IPS DF 6.9 (cell line): Measurements from ENCODE around the gene LYPD6B.

Experiments used
- DNase-seq: peaks from one replicate; pipeline ENCODE4 v3.0.0-alpha.2; 2013; ENCODE audit warnings: low read depth, low spot score
- H3K27ac ChIP-seq: one replicate; pipeline ENCODE4 v1.5.1; 2013; ENCODE audit warnings: low read length, control low read depth
- H3K27me3 ChIP-seq: 2 replicates; pipeline ENCODE4 v1.6.1; 2013; ENCODE audit warnings: mild to moderate bottlenecking, low read length; ENCODE audit not compliant: control insufficient read depth, insufficient read depth
- H3K36me3 ChIP-seq: 2 replicates; pipeline ENCODE4 v1.6.1; 2013; ENCODE audit warnings: low read length; ENCODE audit not compliant: control insufficient read depth, insufficient read depth
- H3K4me1 ChIP-seq: 2 replicates; pipeline ENCODE4 v1.6.1; 2013; ENCODE audit warnings: low read length; ENCODE audit not compliant: control insufficient read depth, insufficient read depth
- H3K4me3 ChIP-seq: 2 replicates; pipeline ENCODE4 v1.5.1; 2013; ENCODE audit warnings: mild to moderate bottlenecking, low read length
- H3K9me3 ChIP-seq: 2 replicates; pipeline ENCODE4 v1.6.1; 2013; ENCODE audit warnings: low read length, inconsistent platforms; ENCODE audit not compliant: control insufficient read depth, insufficient read depth
- WGBS: extraction: QIAGEN DNeasy Blood & Tissue Kit; methylation state at CpG from one replicate; pipeline ENCODE4 v1.1.7; 2013; ENCODE audit warnings: mixed read lengths, missing lambda C conversion rate; ENCODE audit not compliant: insufficient read length, insufficient coverage; 5-methylcytosine and 5-hydroxymethylcytosine counted together

LYPD6B gene

DNA sequence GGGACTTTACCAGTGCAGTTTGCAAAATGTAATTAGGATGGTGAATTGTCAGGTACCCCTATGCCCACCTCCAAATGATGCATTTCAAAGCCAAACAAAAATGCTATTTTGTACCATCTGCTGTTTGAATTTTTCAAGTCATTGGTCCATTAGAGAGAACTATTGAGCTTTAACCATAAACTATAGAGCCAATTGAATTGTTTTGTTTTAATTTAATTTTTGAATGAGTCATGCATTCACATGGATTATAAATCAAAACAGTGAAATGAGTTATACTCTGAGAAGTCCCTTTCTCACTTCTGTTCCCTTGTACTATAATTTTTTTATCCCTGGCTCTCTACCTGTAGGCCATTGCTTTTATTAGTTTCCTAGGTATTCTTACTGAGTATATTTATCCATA lies 151.3 kb downstream of the LYPD6B start:
- Histone ChIP-seq H3K36me3 (no peaks in the 10 kb centered on the region), H3K4me1 (no peaks in the 10 kb centered on the region), H3K4me3 (no peak overlapping the region), H3K27me3 (no peaks in the 10 kb centered on the region), H3K9me3 (no peaks in the 10 kb centered on the region), H3K27ac (no peak overlapping the region)
- no peak for DNase-seq

DNA sequence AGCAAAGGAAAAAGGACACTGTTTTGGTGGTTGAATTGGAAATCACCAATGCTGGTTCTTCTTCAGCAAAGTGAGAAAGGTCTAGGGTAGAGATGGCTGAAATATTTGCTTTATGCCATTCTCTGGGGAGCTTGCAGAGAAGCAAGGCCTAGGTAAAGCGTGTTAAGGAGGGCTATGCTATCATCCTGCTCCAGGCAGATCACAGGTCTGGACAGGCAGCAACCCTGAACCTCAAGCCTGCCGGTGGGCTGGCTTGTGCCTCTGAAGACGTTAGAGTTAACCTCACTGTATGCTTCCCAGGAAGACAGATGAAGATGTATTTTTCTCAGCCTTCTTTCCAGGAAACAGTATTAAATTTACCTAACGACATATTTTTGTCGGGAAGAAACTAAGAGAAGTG lies 153.4 kb downstream of the LYPD6B start:
- DNase-seq, result no peak
- H3K27me3 ChIP-seq, result no peaks in the 10 kb centered on the region
- no peaks in the 10 kb centered on the region for H3K36me3 ChIP-seq
- no CpG with 5 or more reads among the region's 5 CpGs for WGBS
- no peak overlapping the region for H3K4me3 ChIP-seq
- no peaks in the 10 kb centered on the region for H3K9me3 ChIP-seq
- H3K27ac ChIP-seq, result no peak overlapping the region
- no peaks in the 10 kb centered on the region for H3K4me1 ChIP-seq

- no peak overlapping the region for H3K27ac ChIP-seq
- H3K4me3 ChIP-seq, result no peak overlapping the region
- no CpG with 5 or more reads among the region's 1 CpG for WGBS
- H3K36me3 ChIP-seq, result no peaks in the 10 kb centered on the region
- no peaks in the 10 kb centered on the region for H3K9me3 ChIP-seq
- H3K27me3 ChIP-seq, result no peaks in the 10 kb centered on the region
- H3K4me1 ChIP-seq, result no peaks in the 10 kb centered on the region
- DNase-seq, result no peak
These were observed 153.9 kb downstream of the LYPD6B start for GRCh38 chr2:149192427-149192826.

DNA sequence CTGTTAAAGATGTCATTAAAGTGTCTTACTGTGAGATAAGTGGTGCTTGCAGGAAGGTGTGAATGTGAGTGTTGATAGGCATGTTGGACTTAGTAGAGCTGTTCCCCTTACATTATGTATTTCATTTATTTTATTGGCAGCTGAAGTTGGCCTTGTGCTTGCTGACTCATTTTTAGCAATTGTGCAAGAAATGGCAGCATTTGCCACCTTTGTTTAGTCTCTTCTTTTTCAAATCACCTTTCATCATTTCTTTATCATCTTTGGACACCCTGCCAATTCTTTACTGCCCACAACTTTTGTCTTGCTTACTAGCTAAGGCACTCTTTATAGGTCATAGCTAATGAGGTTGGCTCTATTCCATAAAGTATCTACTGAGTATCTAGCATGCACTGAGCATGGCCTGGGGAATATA lies 161.6 kb downstream of the LYPD6B start:
- no peaks in the 10 kb centered on the region for H3K36me3 ChIP-seq
- H3K4me1 ChIP-seq, result no peaks in the 10 kb centered on the region
- no peaks in the 10 kb centered on the region for H3K27me3 ChIP-seq
- H3K27ac ChIP-seq, result no peak overlapping the region
- H3K4me3 ChIP-seq, result no peak overlapping the region
- H3K9me3 ChIP-seq, result no peaks in the 10 kb centered on the region
- no peak for DNase-seq

DNA sequence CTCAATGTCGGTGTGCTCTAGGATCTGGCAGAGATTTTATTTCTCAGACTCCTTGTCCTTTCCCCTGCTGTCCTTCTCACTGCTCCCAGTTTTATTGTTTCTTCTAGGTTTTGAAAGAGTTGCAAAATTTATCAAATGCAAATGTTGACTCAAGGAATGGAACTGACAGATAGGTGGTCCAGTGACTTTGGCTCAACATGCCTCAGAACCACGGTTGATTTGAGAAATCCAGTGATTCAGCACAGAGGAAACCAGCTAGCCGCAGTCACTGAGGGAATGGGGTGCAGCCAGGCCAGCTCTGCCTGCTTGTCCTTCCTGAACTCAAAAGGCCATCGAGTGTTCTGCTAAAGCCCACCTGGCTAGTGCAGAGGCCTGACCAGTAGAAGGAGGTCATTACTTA lies 166.2 kb downstream of the LYPD6B start:
- no peak for DNase-seq
- Histone ChIP-seq H3K27me3 (no peaks in the 10 kb centered on the region), H3K4me1 (no peaks in the 10 kb centered on the region), H3K27ac (no peak overlapping the region), H3K9me3 (no peaks in the 10 kb centered on the region), H3K36me3 (no peaks in the 10 kb centered on the region), H3K4me3 (no peak overlapping the region)
- no CpG with 5 or more reads among the region's 4 CpGs for WGBS

DNA sequence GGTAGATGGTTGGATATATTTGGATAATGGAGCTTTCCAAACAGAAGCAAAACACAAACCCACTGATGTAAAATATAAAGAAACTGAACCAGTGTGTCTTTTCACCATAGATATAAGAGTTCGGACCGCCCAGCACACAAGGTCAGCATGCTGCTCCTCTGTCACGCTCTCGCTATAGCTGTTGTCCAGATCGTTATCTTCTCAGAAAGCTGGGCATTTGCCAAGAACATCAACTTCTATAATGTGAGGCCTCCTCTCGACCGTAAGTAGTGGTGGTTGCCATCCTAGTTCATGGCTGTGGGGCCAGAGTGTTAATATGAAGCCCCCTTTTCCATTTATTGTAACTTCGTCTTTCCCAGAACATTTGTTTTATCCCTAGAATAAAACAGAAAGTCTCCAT lies 166.6 kb downstream of the LYPD6B start:
- Histone ChIP-seq H3K27ac (no peak overlapping the region), H3K27me3 (no peaks in the 10 kb centered on the region), H3K36me3 (no peaks in the 10 kb centered on the region), H3K4me1 (no peaks in the 10 kb centered on the region), H3K4me3 (no peak overlapping the region), H3K9me3 (no peaks in the 10 kb centered on the region)
- no CpG with 5 or more reads among the region's 8 CpGs for WGBS
- DNase-seq, result no peak

GRCh38 chr2:149213764-149214493 lies 175.4 kb downstream of the LYPD6B start:
- H3K27me3 ChIP-seq, result no peaks in the 10 kb centered on the region
- H3K36me3 ChIP-seq, result no peaks in the 10 kb centered on the region
- no peak overlapping the region for H3K4me3 ChIP-seq
- no peaks in the 10 kb centered on the region for H3K4me1 ChIP-seq
- no CpG with 5 or more reads among the region's 4 CpGs for whole genome bisulfite sequencing
- no peaks in the 10 kb centered on the region for H3K9me3 ChIP-seq
- DNase-seq, result no peak
- H3K27ac ChIP-seq, result no peak overlapping the region

DNA sequence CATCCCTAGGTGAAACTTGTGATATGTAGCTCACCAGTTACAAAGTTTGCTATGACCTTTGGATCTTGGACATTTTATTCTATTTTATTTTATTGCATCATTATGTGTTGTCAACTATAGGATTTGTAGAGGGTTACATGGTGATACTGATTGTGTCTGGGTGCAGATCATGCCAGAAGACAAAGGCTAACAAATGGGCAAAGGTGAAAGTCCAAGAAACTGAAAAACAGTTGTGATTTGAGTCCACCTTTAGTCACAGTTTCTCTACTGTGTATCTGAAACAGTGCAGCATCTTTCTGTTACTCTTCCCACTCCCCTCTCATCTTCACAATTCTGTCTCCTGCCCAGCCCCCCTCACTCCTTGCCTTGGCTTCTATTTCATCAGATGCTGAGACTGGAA lies 180.0 kb downstream of the LYPD6B start:
- Histone ChIP-seq H3K4me1 (peaks cover 3% of the 10 kb centered on the region; the same call in 1 of the 2 replicates), H3K9me3 (no peaks in the 10 kb centered on the region; the same call in 1 of the 2 replicates), H3K27me3 (no peaks in the 10 kb centered on the region), H3K4me3 (no peak overlapping the region), H3K27ac (no peak overlapping the region), H3K36me3 (no peaks in the 10 kb centered on the region)
- no peak for DNase-seq

GRCh38 chr2:149219856-149220255 lies 181.4 kb downstream of the LYPD6B start:
- no peak overlapping the region for H3K27ac ChIP-seq
- H3K9me3 ChIP-seq, result no peaks in the 10 kb centered on the region; the same call in 1 of the 2 replicates
- peaks cover 6% of the 10 kb centered on the region for H3K4me1 ChIP-seq
- no peaks in the 10 kb centered on the region for H3K36me3 ChIP-seq
- DNase-seq, result no peak
- H3K27me3 ChIP-seq, result no peaks in the 10 kb centered on the region
- no peak overlapping the region for H3K4me3 ChIP-seq
- WGBS, result no CpG with 5 or more reads among the region's 3 CpGs

- no peak for DNase-seq
- WGBS, result no CpG with 5 or more reads among the region's 9 CpGs
- H3K27me3 ChIP-seq, result no peaks in the 10 kb centered on the region
- no peak overlapping the region for H3K4me3 ChIP-seq
- H3K4me1 ChIP-seq, result peaks cover 6% of the 10 kb centered on the region
- no peaks in the 10 kb centered on the region; the same call in 1 of the 2 replicates for H3K9me3 ChIP-seq
- H3K36me3 ChIP-seq, result no peaks in the 10 kb centered on the region
- H3K27ac ChIP-seq, result no peak overlapping the region
These were observed 182.5 kb downstream of the LYPD6B start for GRCh38 chr2:149221002-149221401.

DNA sequence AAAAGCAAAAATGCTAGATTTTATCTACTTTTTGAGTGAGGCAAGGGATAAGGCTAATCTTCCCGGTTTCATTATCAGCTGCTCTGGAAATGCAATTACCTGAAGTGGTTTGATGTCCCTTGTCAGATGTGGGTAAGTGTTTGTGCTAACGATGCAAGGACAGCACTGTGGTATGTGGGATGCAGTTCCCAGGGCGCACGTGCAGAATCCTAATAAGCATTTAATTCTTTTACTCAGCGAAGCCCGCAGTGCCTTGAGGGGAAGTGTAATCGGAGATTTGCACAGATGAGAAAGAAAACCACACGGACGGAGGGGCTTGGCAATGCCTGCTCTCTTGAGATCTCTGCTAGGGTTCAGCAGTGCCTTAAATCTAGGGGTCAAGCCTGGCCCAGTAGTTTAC lies 183.4 kb downstream of the LYPD6B start:
- H3K9me3 ChIP-seq, result no peaks in the 10 kb centered on the region; the same call in 1 of the 2 replicates
- H3K27me3 ChIP-seq, result no peaks in the 10 kb centered on the region
- no peak for DNase-seq
- WGBS, result no CpG with 5 or more reads among the region's 9 CpGs
- H3K36me3 ChIP-seq, result no peaks in the 10 kb centered on the region
- no peak overlapping the region for H3K4me3 ChIP-seq
- peaks cover 6% of the 10 kb centered on the region for H3K4me1 ChIP-seq
- H3K27ac ChIP-seq, result no peak overlapping the region
